GM21737 (cell line): ENCODE measurements around the gene HSD17B13.
"Not testable (repeated sequence)": the region's sequence is repeated elsewhere in the genome, so short reads cannot be mapped to it uniquely, and the experiment has no call there.

Experiments used
- ATAC-seq: cut with Tn5 transposase; IDR thresholded peaks from one replicate; pipeline ENCODE4 v1.9.1; 2021; ENCODE audit warnings: mild to moderate bottlenecking, moderate library complexity; ENCODE audit not compliant: unreplicated experiment

The HSD17B13 gene

GRCh38 chr4:87317527-87317926, 5.2 kb downstream of the HSD17B13 start:
- no peak for ATAC-seq

GRCh38 chr4:87316961-87317360, 5.7 kb downstream of the HSD17B13 start:
- ATAC-seq = no peak

- ATAC-seq = not testable (repeated sequence)
Measured at GRCh38 chr4:87315000-87315399, 7.7 kb downstream of the HSD17B13 start.

- ATAC-seq = no peak
Measured at GRCh38 chr4:87313756-87314155, 8.9 kb downstream of the HSD17B13 start.

- no peak for ATAC-seq
Measured at GRCh38 chr4:87311684-87312083, 11.0 kb downstream of the HSD17B13 start.

- no peak for ATAC-seq
Measured at GRCh38 chr4:87310691-87311335, 11.9 kb downstream of the HSD17B13 start.

- no peak for ATAC-seq
Measured at GRCh38 chr4:87309625-87310024, 13.1 kb downstream of the HSD17B13 start.

GRCh38 chr4:87306056-87306455, 16.6 kb downstream of the HSD17B13 start:
- ATAC-seq = no peak

- no peak for ATAC-seq
Measured at GRCh38 chr4:87305562-87305961, 17.1 kb downstream of the HSD17B13 start.

GRCh38 chr4:87304745-87305432, 17.8 kb downstream of the HSD17B13 start:
- no peak for ATAC-seq

- no peak for ATAC-seq
Measured at GRCh38 chr4:87299898-87300297, 22.8 kb downstream of the HSD17B13 start.

- ATAC-seq = no peak
Measured at GRCh38 chr4:87298362-87298761, 24.3 kb downstream of the HSD17B13 start.

GRCh38 chr4:87294911-87295310, 27.8 kb downstream of the HSD17B13 start:
- ATAC-seq = not testable (repeated sequence)

- ATAC-seq = not testable (repeated sequence)
Measured at GRCh38 chr4:87293889-87294288, 28.8 kb downstream of the HSD17B13 start.

- no peak for ATAC-seq
Measured at GRCh38 chr4:87286970-87287369, 35.7 kb downstream of the HSD17B13 start.

GRCh38 chr4:87284268-87284667, 38.4 kb downstream of the HSD17B13 start:
- ATAC-seq = not testable (repeated sequence)

GRCh38 chr4:87283151-87283550, 39.5 kb downstream of the HSD17B13 start:
- no peak for ATAC-seq

GRCh38 chr4:87281603-87282002, 41.1 kb downstream of the HSD17B13 start:
- ATAC-seq = no peak

GRCh38 chr4:87278335-87278794, 44.3 kb downstream of the HSD17B13 start:
- no peak for ATAC-seq

GRCh38 chr4:87275311-87275710, 47.4 kb downstream of the HSD17B13 start:
- ATAC-seq = no peak

GRCh38 chr4:87274803-87275202, 47.9 kb downstream of the HSD17B13 start:
- no peak for ATAC-seq

GRCh38 chr4:87274327-87274726, 48.4 kb downstream of the HSD17B13 start:
- ATAC-seq = no peak
